ENCODE measurements around the gene RASSF4.

The RASSF4 gene

GRCh38 chr10:44968500-44969400 is 9.1 kb downstream of the RASSF4 start:
- peaks cover 22 to 40% of the 10 kb centered on the region in 2 donors for H3K4me1 ChIP-seq (ENCODE audit: control insufficient read depth in 2 of 2, insufficient read depth in 2 of 2, low read length in 2 of 2)
- no peaks in the 10 kb centered on the region for H3K9me3 ChIP-seq (ENCODE audit: control insufficient read depth in 2 of 2, low read length in 2 of 2)
- H3K36me3 ChIP-seq (ENCODE audit: control insufficient read depth in 2 of 2, insufficient read depth in 2 of 2, low read length in 2 of 2), result peaks cover 5 to 11% of the 10 kb centered on the region in 2 donors
- no peaks in the 10 kb centered on the region for H3K27me3 ChIP-seq (ENCODE audit: control insufficient read depth in 2 of 2, insufficient read depth in 2 of 2, low read length in 2 of 2)
- peak overlapping the region; percentile 4 to 32 for H3K27ac ChIP-seq (ENCODE audit: low read depth in 2 of 2, low read length in 2 of 2)
- H3K4me3 ChIP-seq (ENCODE audit: low read length in 2 of 2), result no peak overlapping the region
- no peak overlapping the region for H3K9ac ChIP-seq (ENCODE audit: low read depth in 1 of 2, low read length in 2 of 2)

GRCh38 chr10:44969854-44970253 is 10.3 kb downstream of the RASSF4 start:
- no peak overlapping the region for H3K9ac ChIP-seq (ENCODE audit: low read depth in 1 of 2, low read length in 2 of 2)
- peaks cover 26 to 38% of the 10 kb centered on the region in 2 donors for H3K4me1 ChIP-seq (ENCODE audit: control insufficient read depth in 2 of 2, insufficient read depth in 2 of 2, low read length in 2 of 2)
- H3K27me3 ChIP-seq (ENCODE audit: control insufficient read depth in 2 of 2, insufficient read depth in 2 of 2, low read length in 2 of 2), result no peaks in the 10 kb centered on the region
- H3K36me3 ChIP-seq (ENCODE audit: control insufficient read depth in 2 of 2, insufficient read depth in 2 of 2, low read length in 2 of 2), result peaks cover 5 to 11% of the 10 kb centered on the region in 2 donors
- no peak overlapping the region for H3K4me3 ChIP-seq (ENCODE audit: low read length in 2 of 2)
- H3K9me3 ChIP-seq (ENCODE audit: control insufficient read depth in 2 of 2, low read length in 2 of 2), result no peaks in the 10 kb centered on the region
- no peak overlapping the region for H3K27ac ChIP-seq (ENCODE audit: low read depth in 2 of 2, low read length in 2 of 2)

GRCh38 chr10:44970812-44971395 is 11.3 kb downstream of the RASSF4 start:
- no peaks in the 10 kb centered on the region for H3K9me3 ChIP-seq (ENCODE audit: control insufficient read depth in 2 of 2, low read length in 2 of 2)
- no peaks in the 10 kb centered on the region for H3K27me3 ChIP-seq (ENCODE audit: control insufficient read depth in 2 of 2, insufficient read depth in 2 of 2, low read length in 2 of 2)
- H3K27ac ChIP-seq (ENCODE audit: low read depth in 2 of 2, low read length in 2 of 2), result no peak overlapping the region
- H3K9ac ChIP-seq (ENCODE audit: low read depth in 1 of 2, low read length in 2 of 2), result no peak overlapping the region
- peaks cover 5 to 11% of the 10 kb centered on the region in 2 donors for H3K36me3 ChIP-seq (ENCODE audit: control insufficient read depth in 2 of 2, insufficient read depth in 2 of 2, low read length in 2 of 2)
- peaks cover 29 to 35% of the 10 kb centered on the region in 2 donors for H3K4me1 ChIP-seq (ENCODE audit: control insufficient read depth in 2 of 2, insufficient read depth in 2 of 2, low read length in 2 of 2)
- no peak overlapping the region for H3K4me3 ChIP-seq (ENCODE audit: low read length in 2 of 2)

- Histone ChIP-seq H3K27ac (ENCODE audit: low read depth in 2 of 2, low read length in 2 of 2) (no peak overlapping the region), H3K36me3 (ENCODE audit: control insufficient read depth in 2 of 2, insufficient read depth in 2 of 2, low read length in 2 of 2) (peaks cover 5 to 11% of the 10 kb centered on the region in 2 donors), H3K9me3 (ENCODE audit: control insufficient read depth in 2 of 2, low read length in 2 of 2) (no peaks in the 10 kb centered on the region), H3K27me3 (ENCODE audit: control insufficient read depth in 2 of 2, insufficient read depth in 2 of 2, low read length in 2 of 2) (no peaks in the 10 kb centered on the region), H3K4me3 (ENCODE audit: low read length in 2 of 2) (no peak overlapping the region), H3K9ac (ENCODE audit: low read depth in 1 of 2, low read length in 2 of 2) (no peak overlapping the region), H3K4me1 (ENCODE audit: control insufficient read depth in 2 of 2, insufficient read depth in 2 of 2, low read length in 2 of 2) (peaks cover 31 to 34% of the 10 kb centered on the region in 2 donors)
Observed at GRCh38 chr10:44971434-44971833, 11.8 kb downstream of the RASSF4 start.

DNA sequence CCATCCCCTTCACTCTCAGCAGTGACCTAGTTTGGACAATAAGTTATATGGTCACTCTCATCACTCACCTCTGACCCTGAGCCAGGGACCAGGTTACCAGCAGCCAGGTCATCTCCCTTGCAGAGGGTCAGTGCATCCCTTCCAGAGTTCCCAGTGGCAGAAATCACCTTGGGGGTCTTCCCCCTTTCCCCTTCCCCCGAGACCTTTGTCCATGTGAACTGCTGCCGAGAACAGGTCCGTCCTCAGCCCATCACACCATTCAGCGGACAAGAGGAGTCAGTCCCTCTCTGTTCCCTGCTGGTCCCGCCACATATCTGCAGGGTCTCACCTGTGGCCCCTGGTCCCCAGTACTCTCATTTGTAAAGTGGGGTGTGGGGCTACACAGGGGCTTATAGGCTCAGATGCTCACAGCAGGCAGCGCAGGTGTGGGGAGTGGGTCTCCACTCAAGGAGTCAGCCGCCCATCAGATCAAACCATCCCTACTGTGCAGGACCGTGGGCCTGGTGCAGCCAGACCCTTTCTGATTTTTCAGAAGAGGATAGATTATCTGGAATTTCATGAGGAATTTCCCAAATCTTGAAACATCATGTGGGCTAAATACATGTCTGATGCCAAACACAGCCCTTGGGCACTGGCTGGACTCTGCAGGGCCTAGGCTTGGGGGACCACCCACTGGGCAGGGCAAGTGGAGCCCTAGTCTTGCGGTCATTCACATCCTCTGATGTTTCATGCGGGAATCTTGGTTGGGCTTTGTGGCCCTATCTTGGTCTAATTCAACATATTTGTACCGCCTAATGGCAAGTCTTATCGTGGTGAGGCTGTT is 12.5 kb downstream of the RASSF4 start:
- no peak overlapping the region for H3K4me3 ChIP-seq (ENCODE audit: low read length in 2 of 2)
- H3K36me3 ChIP-seq (ENCODE audit: control insufficient read depth in 2 of 2, insufficient read depth in 2 of 2, low read length in 2 of 2), result peaks cover 7 to 11% of the 10 kb centered on the region in 2 donors
- no peaks in the 10 kb centered on the region for H3K9me3 ChIP-seq (ENCODE audit: control insufficient read depth in 2 of 2, low read length in 2 of 2)
- no peak overlapping the region for H3K9ac ChIP-seq (ENCODE audit: low read depth in 1 of 2, low read length in 2 of 2)
- H3K27ac ChIP-seq (ENCODE audit: low read depth in 2 of 2, low read length in 2 of 2), result no peak overlapping the region
- H3K4me1 ChIP-seq (ENCODE audit: control insufficient read depth in 2 of 2, insufficient read depth in 2 of 2, low read length in 2 of 2), result peaks cover 30 to 34% of the 10 kb centered on the region in 2 donors
- no peaks in the 10 kb centered on the region for H3K27me3 ChIP-seq (ENCODE audit: control insufficient read depth in 2 of 2, insufficient read depth in 2 of 2, low read length in 2 of 2)

GRCh38 chr10:44972874-44973306 is 13.3 kb downstream of the RASSF4 start:
- no peak overlapping the region for H3K27ac ChIP-seq (ENCODE audit: low read depth in 2 of 2, low read length in 2 of 2)
- no peak overlapping the region for H3K9ac ChIP-seq (ENCODE audit: low read depth in 1 of 2, low read length in 2 of 2)
- H3K36me3 ChIP-seq (ENCODE audit: control insufficient read depth in 2 of 2, insufficient read depth in 2 of 2, low read length in 2 of 2), result peaks cover 7 to 11% of the 10 kb centered on the region in 2 donors
- no peak overlapping the region for H3K4me3 ChIP-seq (ENCODE audit: low read length in 2 of 2)
- H3K27me3 ChIP-seq (ENCODE audit: control insufficient read depth in 2 of 2, insufficient read depth in 2 of 2, low read length in 2 of 2), result no peaks in the 10 kb centered on the region
- H3K9me3 ChIP-seq (ENCODE audit: control insufficient read depth in 2 of 2, low read length in 2 of 2), result no peaks in the 10 kb centered on the region
- peaks cover 28 to 29% of the 10 kb centered on the region in 2 donors for H3K4me1 ChIP-seq (ENCODE audit: control insufficient read depth in 2 of 2, insufficient read depth in 2 of 2, low read length in 2 of 2)

DNA sequence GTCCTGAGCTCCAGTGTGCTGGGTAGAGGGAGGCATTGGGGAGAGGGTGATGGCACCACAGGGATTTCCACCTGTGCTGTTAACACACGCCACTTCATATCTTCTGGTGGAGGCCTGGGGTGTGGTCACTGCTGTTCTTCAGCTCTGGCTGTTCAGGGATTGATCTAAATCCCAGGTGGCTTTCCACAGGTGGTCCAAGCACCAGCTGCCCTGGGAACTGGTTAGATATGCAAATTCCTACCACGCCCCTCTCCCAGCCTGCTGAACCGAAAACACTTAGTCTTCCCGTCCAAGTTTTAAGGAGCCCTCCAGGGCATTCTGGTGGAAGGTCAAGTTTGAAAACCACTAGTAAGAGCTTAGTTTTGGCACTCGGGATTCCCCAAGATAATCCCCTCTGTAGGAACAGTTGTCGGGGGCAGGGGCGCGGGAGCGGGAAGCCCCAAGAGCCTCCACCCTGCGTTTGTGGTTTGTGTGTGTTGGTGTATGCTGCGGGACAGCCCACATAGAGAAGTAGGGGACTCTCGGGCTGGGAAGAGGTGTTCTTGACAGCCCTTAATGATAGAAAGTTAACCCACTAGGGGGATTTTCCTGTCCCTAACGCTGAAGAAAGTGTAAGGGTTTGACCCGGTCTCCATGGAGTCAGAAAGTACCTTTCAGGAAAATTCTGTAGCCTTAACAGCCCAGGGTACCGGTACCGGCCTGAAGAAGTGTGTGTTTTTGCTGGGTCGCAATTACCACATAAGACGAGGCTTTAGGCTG is 13.9 kb downstream of the RASSF4 start:
- Histone ChIP-seq H3K27ac (ENCODE audit: low read depth in 2 of 2, low read length in 2 of 2) (peak overlapping the region; percentile 5 to 82), H3K4me1 (ENCODE audit: control insufficient read depth in 2 of 2, insufficient read depth in 2 of 2, low read length in 2 of 2) (peaks cover 26 to 33% of the 10 kb centered on the region in 2 donors), H3K4me3 (ENCODE audit: low read length in 2 of 2) (no peak overlapping the region), H3K36me3 (ENCODE audit: control insufficient read depth in 2 of 2, insufficient read depth in 2 of 2, low read length in 2 of 2) (peaks cover 7 to 11% of the 10 kb centered on the region in 2 donors), H3K27me3 (ENCODE audit: control insufficient read depth in 2 of 2, insufficient read depth in 2 of 2, low read length in 2 of 2) (no peaks in the 10 kb centered on the region), H3K9me3 (ENCODE audit: control insufficient read depth in 2 of 2, low read length in 2 of 2) (no peaks in the 10 kb centered on the region), H3K9ac (ENCODE audit: low read depth in 1 of 2, low read length in 2 of 2) (peak overlapping the region; percentile 8 to 83)

DNA sequence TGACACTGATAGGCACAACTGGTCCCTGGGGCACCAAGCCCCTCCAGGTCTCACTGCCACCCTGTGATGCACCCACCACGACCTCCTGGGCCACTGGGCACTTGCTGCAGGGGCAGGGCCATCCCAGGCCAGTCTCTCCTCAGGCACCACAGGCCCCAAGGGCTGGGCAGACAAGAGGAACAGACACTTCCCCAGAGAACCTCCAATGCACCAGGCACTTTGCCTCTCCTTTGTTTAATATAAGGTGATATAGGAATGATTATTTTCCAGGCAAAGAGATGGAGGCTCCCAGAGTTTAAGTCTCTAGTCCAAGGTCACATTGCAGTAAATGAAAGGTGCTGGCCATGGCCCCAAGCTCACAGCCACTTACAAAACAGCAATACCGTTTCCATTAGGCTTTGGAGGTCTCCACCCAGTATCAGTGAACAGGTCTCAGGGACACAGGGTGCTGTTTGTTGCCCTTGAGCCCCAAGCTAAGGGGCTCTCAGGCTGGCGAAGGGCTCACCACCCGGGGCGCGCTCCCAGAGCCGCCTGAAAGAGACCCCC is 14.6 kb downstream of the RASSF4 start:
- H3K4me1 ChIP-seq (ENCODE audit: control insufficient read depth in 2 of 2, insufficient read depth in 2 of 2, low read length in 2 of 2), result peaks cover 32 to 39% of the 10 kb centered on the region in 2 donors
- H3K4me3 ChIP-seq (ENCODE audit: low read length in 2 of 2), result peak overlapping the region; percentile 64 to 67
- H3K9me3 ChIP-seq (ENCODE audit: control insufficient read depth in 2 of 2, low read length in 2 of 2), result no peaks in the 10 kb centered on the region
- H3K36me3 ChIP-seq (ENCODE audit: control insufficient read depth in 2 of 2, insufficient read depth in 2 of 2, low read length in 2 of 2), result peaks cover 7 to 11% of the 10 kb centered on the region in 2 donors
- H3K27ac ChIP-seq (ENCODE audit: low read depth in 2 of 2, low read length in 2 of 2), result peak overlapping the region; percentile 69 to 82
- no peaks in the 10 kb centered on the region for H3K27me3 ChIP-seq (ENCODE audit: control insufficient read depth in 2 of 2, insufficient read depth in 2 of 2, low read length in 2 of 2)
- H3K9ac ChIP-seq (ENCODE audit: low read depth in 1 of 2, low read length in 2 of 2), result peak overlapping the region; percentile 8 to 83
